Muscle layer of colon (tissue), 2 donors: ENCODE measurements around the gene PRKG1.

Experiments
- H3K27ac ChIP-seq: one replicate; pipeline ENCODE4 v1.7.0; 2013; ENCODE audit warnings: low read depth, mild to moderate bottlenecking, low read length, moderate library complexity
- H3K27me3 ChIP-seq, 2 donors: one replicate each; pipeline ENCODE4 v1.7.0; 2013; ENCODE audit warnings: low read length in 2 of 2, mild to moderate bottlenecking in 2 of 2; ENCODE audit not compliant: insufficient read depth in 2 of 2, control insufficient read depth in 1 of 2
- H3K36me3 ChIP-seq: one replicate; pipeline ENCODE4 v1.7.0; 2013; ENCODE audit warnings: mild to moderate bottlenecking, low read length; ENCODE audit not compliant: insufficient read depth
- H3K4me1 ChIP-seq: one replicate; pipeline ENCODE4 v1.7.0; 2013; ENCODE audit warnings: mild to moderate bottlenecking, low read length; ENCODE audit not compliant: insufficient read depth
- H3K4me3 ChIP-seq, 2 donors: one replicate each; pipeline ENCODE4 v1.7.0; 2013; ENCODE audit warnings: low read length in 2 of 2, low read depth in 1 of 2, mild to moderate bottlenecking in 1 of 2, moderate library complexity in 1 of 2
- H3K9ac ChIP-seq: one replicate; pipeline ENCODE4 v1.7.0; 2013; ENCODE audit warnings: low read length
- H3K9me3 ChIP-seq: one replicate; pipeline ENCODE4 v1.7.0; 2013; ENCODE audit warnings: mild to moderate bottlenecking, low read length
- donor health status: abdominal sarcoma.
- donor health status: Adenocarcinoma of cecum.

PRKG1 gene

DNA sequence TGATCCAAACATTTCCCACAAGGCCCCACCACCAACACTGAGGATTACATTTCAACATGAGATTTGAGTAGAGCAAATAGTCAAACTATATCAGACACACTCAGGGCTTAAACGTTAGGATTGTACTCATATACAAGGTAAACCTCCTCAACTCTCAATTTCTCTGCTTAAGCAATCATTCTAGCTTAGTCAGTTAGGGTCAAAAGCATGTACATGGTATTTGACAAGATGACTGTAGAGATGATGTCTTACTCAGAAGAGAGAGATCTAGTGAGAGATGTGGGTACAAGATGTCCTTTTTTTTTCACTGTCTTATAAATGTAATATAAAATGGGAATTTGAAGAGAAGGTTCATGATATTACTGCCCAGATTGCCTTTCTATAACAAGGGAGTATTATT is 270.1 kb downstream of the PRKG1 start:
- H3K27ac ChIP-seq, result no peak overlapping the region
- no peaks in the 10 kb centered on the region for H3K9me3 ChIP-seq
- H3K27me3 ChIP-seq, result no peaks in the 10 kb centered on the region
- no peaks in the 10 kb centered on the region for H3K36me3 ChIP-seq
- no peak overlapping the region for H3K9ac ChIP-seq
- H3K4me1 ChIP-seq, result peaks cover 10% of the 10 kb centered on the region
- H3K4me3 ChIP-seq, result no peak overlapping the region

DNA sequence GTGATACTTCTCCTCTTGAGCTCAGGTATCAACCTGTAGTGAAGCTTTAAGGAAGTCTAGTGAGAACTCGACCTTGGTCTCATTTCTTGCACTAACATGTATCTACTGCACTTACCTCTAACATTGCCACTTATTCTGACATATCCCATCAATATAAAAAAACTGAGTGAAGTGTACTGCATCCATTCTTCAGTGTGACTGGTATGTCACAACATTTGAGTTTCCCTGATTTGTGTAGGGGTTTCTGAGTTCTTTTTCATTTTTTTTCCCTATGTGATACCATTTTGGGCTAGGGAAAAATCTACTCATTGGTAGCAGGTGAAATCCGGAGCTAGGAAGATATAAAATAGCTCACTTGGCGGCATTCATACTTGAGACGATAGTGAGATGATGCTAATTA is 274.3 kb downstream of the PRKG1 start:
- H3K27ac ChIP-seq, result no peak overlapping the region
- no peaks in the 10 kb centered on the region for H3K36me3 ChIP-seq
- no peak overlapping the region for H3K4me3 ChIP-seq
- no peaks in the 10 kb centered on the region for H3K9me3 ChIP-seq
- H3K27me3 ChIP-seq, result no peaks in the 10 kb centered on the region
- no peak overlapping the region for H3K9ac ChIP-seq
- H3K4me1 ChIP-seq, result no peaks in the 10 kb centered on the region

GRCh38 chr10:51357170-51357569 is 282.9 kb downstream of the PRKG1 start:
- no peaks in the 10 kb centered on the region for H3K27me3 ChIP-seq
- no peaks in the 10 kb centered on the region for H3K9me3 ChIP-seq
- no peak overlapping the region for H3K9ac ChIP-seq
- no peaks in the 10 kb centered on the region for H3K36me3 ChIP-seq
- no peak overlapping the region for H3K27ac ChIP-seq
- H3K4me3 ChIP-seq, result no peak overlapping the region
- H3K4me1 ChIP-seq, result no peaks in the 10 kb centered on the region

GRCh38 chr10:51358227-51358626 is 283.9 kb downstream of the PRKG1 start:
- H3K9me3 ChIP-seq, result no peaks in the 10 kb centered on the region

DNA sequence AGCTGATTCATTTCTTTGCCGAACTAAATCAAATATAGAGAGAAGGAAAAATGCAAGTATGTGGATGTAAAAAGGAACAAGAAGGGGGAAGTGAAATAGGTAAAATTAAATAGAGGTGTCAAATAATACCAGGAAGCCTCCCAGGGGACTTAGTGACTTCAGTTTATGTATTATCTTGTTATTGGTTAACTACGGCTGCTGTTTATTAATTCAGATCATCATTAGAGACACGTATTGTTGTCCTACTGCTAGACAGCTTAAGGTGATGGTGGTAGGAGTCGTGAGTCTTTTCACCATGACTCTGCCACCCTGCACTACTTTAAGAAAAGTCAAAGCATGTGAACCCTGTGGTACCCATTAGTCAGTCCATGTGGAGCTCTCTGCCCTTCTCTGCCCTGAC is 289.1 kb downstream of the PRKG1 start:
- Histone ChIP-seq H3K4me3 (no peak overlapping the region), H3K9ac (no peak overlapping the region), H3K4me1 (no peaks in the 10 kb centered on the region), H3K36me3 (no peaks in the 10 kb centered on the region), H3K9me3 (no peaks in the 10 kb centered on the region), H3K27me3 (no peaks in the 10 kb centered on the region), H3K27ac (no peak overlapping the region)

More at GRCh38 chr10:51358227-51358626, 283.9 kb downstream of the PRKG1 start:
- no peaks in the 10 kb centered on the region for H3K4me1 ChIP-seq
- no peak overlapping the region for H3K27ac ChIP-seq
- H3K27me3 ChIP-seq, result no peaks in the 10 kb centered on the region
- H3K36me3 ChIP-seq, result no peaks in the 10 kb centered on the region
- no peak overlapping the region for H3K4me3 ChIP-seq
- no peak overlapping the region for H3K9ac ChIP-seq

DNA sequence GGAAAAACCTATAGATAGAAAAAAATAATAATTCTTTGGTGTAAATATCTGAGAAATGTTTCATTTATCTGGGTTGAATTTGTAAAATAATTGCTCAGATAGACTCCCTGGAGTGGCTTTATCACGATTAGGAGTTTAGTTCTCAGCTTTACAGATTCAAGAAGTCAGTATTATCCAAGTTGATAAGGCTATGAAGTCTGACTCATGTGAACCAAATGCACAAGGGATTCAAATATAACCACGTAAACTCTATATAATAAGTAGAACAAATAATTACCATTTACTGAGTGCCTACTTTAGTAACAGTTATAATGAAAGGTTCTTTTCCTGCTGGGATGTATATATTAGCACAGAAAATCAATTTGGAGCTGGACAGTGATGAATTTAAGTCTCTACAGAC is 290.4 kb downstream of the PRKG1 start:
- Histone ChIP-seq H3K27ac (no peak overlapping the region), H3K4me1 (no peaks in the 10 kb centered on the region)

GRCh38 chr10:51366044-51366443 is 291.8 kb downstream of the PRKG1 start:
- H3K27ac ChIP-seq, result no peak overlapping the region
- H3K36me3 ChIP-seq, result no peaks in the 10 kb centered on the region
- H3K27me3 ChIP-seq, result no peaks in the 10 kb centered on the region
- H3K9me3 ChIP-seq, result no peaks in the 10 kb centered on the region
- no peaks in the 10 kb centered on the region for H3K4me1 ChIP-seq
- no peak overlapping the region for H3K4me3 ChIP-seq
- no peak overlapping the region for H3K9ac ChIP-seq

More for the DNA sequence above, 290.4 kb downstream of the PRKG1 start:
- Histone ChIP-seq H3K9me3 (no peaks in the 10 kb centered on the region), H3K36me3 (no peaks in the 10 kb centered on the region), H3K9ac (no peak overlapping the region), H3K4me3 (no peak overlapping the region), H3K27me3 (no peaks in the 10 kb centered on the region)

DNA sequence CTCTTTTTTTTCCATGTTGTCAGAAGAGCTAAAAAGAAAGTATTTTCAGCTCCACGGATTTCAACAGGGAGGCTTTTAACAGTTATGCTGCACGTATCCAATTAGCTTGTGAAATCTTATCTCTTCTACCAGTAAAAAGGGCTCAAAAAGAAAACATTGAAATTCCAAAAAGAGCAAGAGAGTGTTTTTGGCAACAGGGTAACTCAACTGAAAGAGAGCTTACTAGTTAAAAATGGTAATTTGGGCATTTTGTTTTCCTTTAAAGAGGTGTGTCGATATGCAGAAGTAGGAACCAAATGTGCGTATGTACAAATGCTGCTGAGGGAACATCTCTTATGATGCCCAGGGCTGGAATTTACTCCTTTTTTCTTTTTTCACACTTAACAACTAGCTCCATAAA is 292.8 kb downstream of the PRKG1 start:
- Histone ChIP-seq H3K4me1 (no peaks in the 10 kb centered on the region), H3K4me3 (peak overlapping the region in 1 of 2 donors; percentile 16), H3K9ac (no peak overlapping the region), H3K36me3 (no peaks in the 10 kb centered on the region), H3K9me3 (no peaks in the 10 kb centered on the region), H3K27me3 (no peaks in the 10 kb centered on the region), H3K27ac (no peak overlapping the region)

- Histone ChIP-seq H3K27ac (no peak overlapping the region), H3K9ac (no peak overlapping the region), H3K4me1 (no peaks in the 10 kb centered on the region), H3K9me3 (no peaks in the 10 kb centered on the region), H3K4me3 (peak overlapping the region in 1 of 2 donors; percentile 16), H3K27me3 (no peaks in the 10 kb centered on the region), H3K36me3 (no peaks in the 10 kb centered on the region)
These were observed 293.4 kb downstream of the PRKG1 start for GRCh38 chr10:51367694-51368093.

DNA sequence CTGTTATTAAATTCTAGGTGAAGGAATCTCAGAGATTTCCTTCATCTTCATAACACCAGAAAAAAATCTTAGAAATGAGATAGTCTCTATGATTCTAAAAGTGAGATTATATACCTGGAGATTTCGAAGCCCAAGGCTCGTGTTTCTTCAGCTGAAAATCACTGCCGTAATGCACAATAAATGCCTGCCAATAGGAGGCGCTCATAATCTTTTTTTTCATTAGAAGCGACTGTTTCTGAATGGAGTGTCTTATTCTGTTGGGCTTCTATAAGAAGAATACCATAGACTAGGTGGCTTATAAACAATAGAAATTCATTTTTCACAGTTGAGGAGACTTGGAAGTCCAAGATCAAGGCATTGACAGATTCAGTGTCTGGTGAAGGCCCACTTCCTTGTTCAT is 294.7 kb downstream of the PRKG1 start:
- Histone ChIP-seq H3K27ac (no peak overlapping the region), H3K4me3 (no peak overlapping the region), H3K36me3 (no peaks in the 10 kb centered on the region), H3K9me3 (no peaks in the 10 kb centered on the region), H3K27me3 (no peaks in the 10 kb centered on the region), H3K9ac (no peak overlapping the region), H3K4me1 (no peaks in the 10 kb centered on the region)

DNA sequence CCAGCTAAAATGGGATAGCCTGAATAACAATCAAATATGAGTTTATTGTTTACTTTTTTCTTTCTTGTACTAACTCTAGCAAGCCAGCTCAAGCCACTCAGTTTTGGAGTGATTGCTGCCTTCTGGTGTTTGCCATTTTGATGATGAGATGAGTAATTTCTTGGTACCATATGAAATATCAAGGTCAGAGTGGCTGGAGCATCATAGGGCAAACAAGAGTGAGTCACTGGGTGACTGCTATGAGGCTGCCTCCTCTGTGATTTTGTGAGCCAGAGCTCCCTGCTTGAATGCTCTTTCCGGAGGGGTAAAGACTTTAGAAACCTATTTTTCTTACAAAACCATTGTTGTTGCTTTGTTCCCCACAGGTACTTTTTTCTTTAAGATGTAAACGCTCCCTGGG is 295.6 kb downstream of the PRKG1 start:
- no peaks in the 10 kb centered on the region for H3K27me3 ChIP-seq
- H3K4me1 ChIP-seq, result no peaks in the 10 kb centered on the region
- H3K36me3 ChIP-seq, result no peaks in the 10 kb centered on the region
- H3K9me3 ChIP-seq, result no peaks in the 10 kb centered on the region
- no peak overlapping the region for H3K9ac ChIP-seq
- H3K4me3 ChIP-seq, result no peak overlapping the region
- H3K27ac ChIP-seq, result no peak overlapping the region

- no peaks in the 10 kb centered on the region for H3K9me3 ChIP-seq
- no peak overlapping the region for H3K27ac ChIP-seq
- no peak overlapping the region for H3K4me3 ChIP-seq
- no peaks in the 10 kb centered on the region for H3K4me1 ChIP-seq
- no peaks in the 10 kb centered on the region for H3K36me3 ChIP-seq
- no peak overlapping the region for H3K9ac ChIP-seq
- H3K27me3 ChIP-seq, result no peaks in the 10 kb centered on the region
These were observed 297.5 kb downstream of the PRKG1 start for GRCh38 chr10:51371743-51372142.
